Subcutaneous abdominal adipose tissue (tissue), 5 donors: Measurements from ENCODE around the gene CEP152.

Source experiments
- H3K27ac ChIP-seq: one replicate; pipeline ENCODE4 v1.7.0; 2013; ENCODE audit warnings: low read depth, mild to moderate bottlenecking, inconsistent platforms, low read length, moderate library complexity
- H3K27me3 ChIP-seq, 5 donors: one replicate each; pipeline ENCODE4 v1.7.0; 2013; ENCODE audit warnings: low read length in 5 of 5, inconsistent platforms in 1 of 5; ENCODE audit not compliant: control insufficient read depth in 5 of 5, insufficient read depth in 4 of 5
- H3K36me3 ChIP-seq, 5 donors: one replicate each; pipeline ENCODE4 v1.7.0; 2013; ENCODE audit warnings: low read length in 5 of 5; ENCODE audit not compliant: control insufficient read depth in 5 of 5, insufficient read depth in 5 of 5
- H3K4me1 ChIP-seq, 5 donors: one replicate each; pipeline ENCODE4 v1.7.0; 2013; ENCODE audit warnings: low read length in 5 of 5, mild to moderate bottlenecking in 3 of 5, moderate library complexity in 1 of 5; ENCODE audit not compliant: control insufficient read depth in 5 of 5, insufficient read depth in 5 of 5
- H3K4me3 ChIP-seq, 5 donors: one replicate each; pipeline ENCODE4 v1.7.0; 2013; ENCODE audit warnings: low read length in 5 of 5, low read depth in 1 of 5
- H3K9ac ChIP-seq, 5 donors: one replicate each; pipeline ENCODE4 v1.7.0; 2013; ENCODE audit warnings: low read length in 5 of 5, mild to moderate bottlenecking in 4 of 5, moderate library complexity in 3 of 5
- H3K9me3 ChIP-seq, 5 donors: one replicate each; pipeline ENCODE4 v1.7.0; 2013; ENCODE audit warnings: low read length in 5 of 5; ENCODE audit not compliant: control insufficient read depth in 5 of 5
- donor health status: healthy.
- donor health status: healthy.
- donor health status: healthy.
- donor health status: healthy.
- donor health status: healthy.

Gene CEP152

GRCh38 chr15:48814286-48814685 lies 3.4 kb upstream of the CEP152 start:
- Histone ChIP-seq H3K9ac (no peak overlapping the region), H3K9me3 (no peaks in the 10 kb centered on the region), H3K27ac (no peak overlapping the region), H3K27me3 (no peaks in the 10 kb centered on the region), H3K4me3 (no peak overlapping the region), H3K4me1 (peaks cover 0 to 21% (median 20%) of the 10 kb centered on the region in 5 donors), H3K36me3 (no peaks in the 10 kb centered on the region)

- H3K36me3 ChIP-seq: no peaks in the 10 kb centered on the region
- H3K4me3 ChIP-seq: peak overlapping the region; percentile 80 to 86 (median 81)
- no peaks in the 10 kb centered on the region for H3K27me3 ChIP-seq
- peak overlapping the region in 4 of 5 donors; percentile 49 to 61 (median 54) for H3K9ac ChIP-seq
- H3K27ac ChIP-seq: no peak overlapping the region
- no peaks in the 10 kb centered on the region for H3K9me3 ChIP-seq
- H3K4me1 ChIP-seq: peaks cover 0 to 22% (median 20%) of the 10 kb centered on the region in 5 donors
These were observed 573 bp upstream of the CEP152 start for GRCh38 chr15:48811325-48811958.

- Histone ChIP-seq H3K27ac (no peak overlapping the region), H3K9me3 (no peaks in the 10 kb centered on the region), H3K27me3 (no peaks in the 10 kb centered on the region), H3K36me3 (no peaks in the 10 kb centered on the region), H3K4me3 (no peak overlapping the region), H3K4me1 (peaks cover 0 to 23% (median 21%) of the 10 kb centered on the region in 5 donors), H3K9ac (no peak overlapping the region)
These were observed 4.7 kb downstream of the CEP152 start for GRCh38 chr15:48806151-48806550.

GRCh38 chr15:48805591-48805990 lies 5.3 kb downstream of the CEP152 start:
- Histone ChIP-seq H3K9ac (no peak overlapping the region), H3K4me1 (peaks cover 0 to 22% (median 18%) of the 10 kb centered on the region in 5 donors), H3K4me3 (no peak overlapping the region), H3K27me3 (no peaks in the 10 kb centered on the region), H3K36me3 (no peaks in the 10 kb centered on the region), H3K27ac (no peak overlapping the region), H3K9me3 (no peaks in the 10 kb centered on the region)

GRCh38 chr15:48803877-48804276 lies 7.0 kb downstream of the CEP152 start:
- H3K9ac ChIP-seq: no peak overlapping the region
- no peaks in the 10 kb centered on the region for H3K9me3 ChIP-seq
- H3K4me3 ChIP-seq: no peak overlapping the region
- peaks cover 0 to 14% (median 10%) of the 10 kb centered on the region in 5 donors for H3K4me1 ChIP-seq
- H3K27me3 ChIP-seq: no peaks in the 10 kb centered on the region
- no peaks in the 10 kb centered on the region for H3K36me3 ChIP-seq
- H3K27ac ChIP-seq: no peak overlapping the region

- Histone ChIP-seq H3K27ac (no peak overlapping the region), H3K4me3 (no peak overlapping the region), H3K9ac (no peak overlapping the region), H3K36me3 (no peaks in the 10 kb centered on the region), H3K4me1 (peaks cover 0 to 14% (median 10%) of the 10 kb centered on the region in 5 donors), H3K27me3 (no peaks in the 10 kb centered on the region), H3K9me3 (no peaks in the 10 kb centered on the region)
These were observed 8.0 kb downstream of the CEP152 start for GRCh38 chr15:48802867-48803266.

GRCh38 chr15:48802257-48802656 lies 8.6 kb downstream of the CEP152 start:
- H3K4me3 ChIP-seq: no peak overlapping the region
- no peak overlapping the region for H3K9ac ChIP-seq
- H3K4me1 ChIP-seq: peaks cover 0 to 14% (median 10%) of the 10 kb centered on the region in 5 donors
- H3K27ac ChIP-seq: no peak overlapping the region
- H3K36me3 ChIP-seq: no peaks in the 10 kb centered on the region
- H3K9me3 ChIP-seq: no peaks in the 10 kb centered on the region
- no peaks in the 10 kb centered on the region for H3K27me3 ChIP-seq

GRCh38 chr15:48800811-48801455 lies 9.9 kb downstream of the CEP152 start:
- no peak overlapping the region for H3K27ac ChIP-seq
- H3K27me3 ChIP-seq: no peaks in the 10 kb centered on the region
- peak overlapping the region in 2 of 5 donors; percentile 5 to 45 for H3K9ac ChIP-seq

GRCh38 chr15:48800245-48800644 lies 10.6 kb downstream of the CEP152 start:
- no peak overlapping the region for H3K27ac ChIP-seq
- H3K4me3 ChIP-seq: no peak overlapping the region
- H3K36me3 ChIP-seq: no peaks in the 10 kb centered on the region
- H3K27me3 ChIP-seq: no peaks in the 10 kb centered on the region
- peak overlapping the region in 1 of 5 donors; percentile 35 for H3K9ac ChIP-seq
- no peaks in the 10 kb centered on the region for H3K9me3 ChIP-seq
- peaks cover 0 to 8% (median 4%) of the 10 kb centered on the region in 5 donors for H3K4me1 ChIP-seq

More at GRCh38 chr15:48800811-48801455, 9.9 kb downstream of the CEP152 start:
- Histone ChIP-seq H3K36me3 (no peaks in the 10 kb centered on the region), H3K4me1 (peaks cover 0 to 8% (median 5%) of the 10 kb centered on the region in 5 donors), H3K9me3 (no peaks in the 10 kb centered on the region), H3K4me3 (no peak overlapping the region)

GRCh38 chr15:48798319-48798718 lies 12.6 kb downstream of the CEP152 start:
- Histone ChIP-seq H3K9ac (peak overlapping the region in 1 of 5 donors; percentile 21), H3K4me3 (peak overlapping the region in 1 of 5 donors; percentile 54), H3K4me1 (peaks cover 0 to 14% (median 4%) of the 10 kb centered on the region in 5 donors), H3K27me3 (no peaks in the 10 kb centered on the region), H3K27ac (peak overlapping the region; percentile 52), H3K9me3 (no peaks in the 10 kb centered on the region), H3K36me3 (no peaks in the 10 kb centered on the region)
